Liver (tissue), 3 donors: ENCODE measurements around the gene CARS1.

Source experiments
- EGR1 ChIP-seq, 2 donors: IDR thresholded peaks; 2 replicates each; pipeline ENCODE4 v1.6.1; 2016 to 2018; ENCODE audit warnings: antibody characterized with exemption in 2 of 2, low read depth in 2 of 2
- GABPA ChIP-seq, 2 donors: IDR thresholded peaks in 1 of 2; conservative IDR thresholded peaks in 1 of 2; 2 replicates each; pipeline ENCODE4 v1.6.1; 2016; ENCODE audit warnings: antibody characterized with exemption in 2 of 2, mild to moderate bottlenecking in 1 of 2, moderate library complexity in 1 of 2
- HNF4A ChIP-seq, 2 donors: conservative IDR thresholded peaks; 2 replicates each; pipeline ENCODE4 v1.6.1; 2016; ENCODE audit warnings: antibody characterized with exemption in 2 of 2, mild to moderate bottlenecking in 2 of 2
- HNF4G ChIP-seq: IDR thresholded peaks from 2 replicates; pipeline ENCODE4 v1.6.1; 2016; ENCODE audit warnings: antibody characterized with exemption
- SP1 ChIP-seq: IDR thresholded peaks from 2 replicates; pipeline ENCODE4 v1.6.1; 2018; ENCODE audit warnings: antibody characterized with exemption, mild to moderate bottlenecking
- TAF1 ChIP-seq: conservative IDR thresholded peaks from 2 replicates; pipeline ENCODE4 v1.6.1; 2016; ENCODE audit warnings: antibody characterized with exemption, mild to moderate bottlenecking
- YY1 ChIP-seq: IDR thresholded peaks from 2 replicates; pipeline ENCODE4 v1.6.1; 2016; ENCODE audit warnings: antibody characterized with exemption, mild to moderate bottlenecking
- TF ChIP-seq, protein P1 (sequence below): IDR thresholded peaks from 2 replicates; pipeline ENCODE4 v1.6.1; 2016; ENCODE audit warnings: antibody characterized with exemption
- TF ChIP-seq, protein P2 (sequence below): fragments of 150-350 bp; IDR thresholded peaks from 2 replicates; pipeline ENCODE4 v1.5.1; 2017; ENCODE audit warnings: improper control_type of control experiment, low read depth, low read length; ENCODE audit not compliant: missing input control
- TF ChIP-seq, protein P3 (sequence below): IDR thresholded peaks from 2 replicates; pipeline ENCODE4 v1.6.1; 2016; ENCODE audit warnings: antibody characterized with exemption, mild to moderate bottlenecking
- TF ChIP-seq, protein P4 (sequence below): IDR thresholded peaks from 2 replicates; pipeline ENCODE4 v1.6.1; 2016; ENCODE audit warnings: antibody characterized with exemption
- donor health status: healthy.
- donor health status: healthy.

DNA sequence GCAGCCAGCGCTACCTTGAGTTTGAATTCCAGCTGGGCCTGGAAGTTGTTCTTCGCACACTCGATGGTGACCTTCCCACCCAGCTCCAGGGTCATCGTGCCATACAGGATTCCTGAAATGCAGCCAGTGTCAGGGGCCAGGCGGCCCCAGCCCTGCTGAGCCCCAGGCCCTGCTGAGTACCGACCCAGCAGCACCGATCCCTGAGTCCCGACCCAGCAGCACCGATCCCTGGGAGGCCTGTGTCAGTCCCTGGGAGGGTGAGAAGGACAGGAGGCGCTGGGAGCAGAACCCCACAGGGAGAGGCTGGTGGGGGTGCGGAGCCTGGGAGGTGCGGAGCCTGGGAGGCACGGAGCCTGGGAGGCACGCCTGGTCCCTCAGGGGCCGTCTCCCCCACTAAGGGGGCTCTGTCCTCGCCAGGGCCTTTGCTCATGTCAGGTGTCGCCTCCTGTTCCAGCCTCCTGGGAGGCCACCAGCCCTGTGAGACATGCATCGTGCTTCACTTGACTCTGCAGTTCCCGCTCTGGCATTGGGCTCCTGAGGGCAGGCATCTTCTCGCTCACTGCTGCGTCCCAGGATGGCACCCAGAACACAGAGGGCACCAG lies 37.1 kb upstream of the CARS1 start:
- no peak for TF ChIP-seq YY1
- TF ChIP-seq HNF4A (conservative IDR thresholded peaks at IDR 0.05), result no peak
- TF ChIP-seq, protein P1, sequence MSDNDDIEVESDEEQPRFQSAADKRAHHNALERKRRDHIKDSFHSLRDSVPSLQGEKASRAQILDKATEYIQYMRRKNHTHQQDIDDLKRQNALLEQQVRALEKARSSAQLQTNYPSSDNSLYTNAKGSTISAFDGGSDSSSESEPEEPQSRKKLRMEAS, result no peak
- TF ChIP-seq, protein P2, sequence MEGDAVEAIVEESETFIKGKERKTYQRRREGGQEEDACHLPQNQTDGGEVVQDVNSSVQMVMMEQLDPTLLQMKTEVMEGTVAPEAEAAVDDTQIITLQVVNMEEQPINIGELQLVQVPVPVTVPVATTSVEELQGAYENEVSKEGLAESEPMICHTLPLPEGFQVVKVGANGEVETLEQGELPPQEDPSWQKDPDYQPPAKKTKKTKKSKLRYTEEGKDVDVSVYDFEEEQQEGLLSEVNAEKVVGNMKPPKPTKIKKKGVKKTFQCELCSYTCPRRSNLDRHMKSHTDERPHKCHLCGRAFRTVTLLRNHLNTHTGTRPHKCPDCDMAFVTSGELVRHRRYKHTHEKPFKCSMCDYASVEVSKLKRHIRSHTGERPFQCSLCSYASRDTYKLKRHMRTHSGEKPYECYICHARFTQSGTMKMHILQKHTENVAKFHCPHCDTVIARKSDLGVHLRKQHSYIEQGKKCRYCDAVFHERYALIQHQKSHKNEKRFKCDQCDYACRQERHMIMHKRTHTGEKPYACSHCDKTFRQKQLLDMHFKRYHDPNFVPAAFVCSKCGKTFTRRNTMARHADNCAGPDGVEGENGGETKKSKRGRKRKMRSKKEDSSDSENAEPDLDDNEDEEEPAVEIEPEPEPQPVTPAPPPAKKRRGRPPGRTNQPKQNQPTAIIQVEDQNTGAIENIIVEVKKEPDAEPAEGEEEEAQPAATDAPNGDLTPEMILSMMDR, result no peak
- no peak for TF ChIP-seq EGR1 (IDR thresholded peaks at IDR 0.05; ENCODE audit: low read depth in 2 of 2)
- no peak for TF ChIP-seq TAF1
- TF ChIP-seq GABPA (IDR thresholded peaks at IDR 0.05 in 1 of 2, conservative IDR thresholded peaks at IDR 0.05 in 1 of 2), result no peak
- TF ChIP-seq, protein P3, sequence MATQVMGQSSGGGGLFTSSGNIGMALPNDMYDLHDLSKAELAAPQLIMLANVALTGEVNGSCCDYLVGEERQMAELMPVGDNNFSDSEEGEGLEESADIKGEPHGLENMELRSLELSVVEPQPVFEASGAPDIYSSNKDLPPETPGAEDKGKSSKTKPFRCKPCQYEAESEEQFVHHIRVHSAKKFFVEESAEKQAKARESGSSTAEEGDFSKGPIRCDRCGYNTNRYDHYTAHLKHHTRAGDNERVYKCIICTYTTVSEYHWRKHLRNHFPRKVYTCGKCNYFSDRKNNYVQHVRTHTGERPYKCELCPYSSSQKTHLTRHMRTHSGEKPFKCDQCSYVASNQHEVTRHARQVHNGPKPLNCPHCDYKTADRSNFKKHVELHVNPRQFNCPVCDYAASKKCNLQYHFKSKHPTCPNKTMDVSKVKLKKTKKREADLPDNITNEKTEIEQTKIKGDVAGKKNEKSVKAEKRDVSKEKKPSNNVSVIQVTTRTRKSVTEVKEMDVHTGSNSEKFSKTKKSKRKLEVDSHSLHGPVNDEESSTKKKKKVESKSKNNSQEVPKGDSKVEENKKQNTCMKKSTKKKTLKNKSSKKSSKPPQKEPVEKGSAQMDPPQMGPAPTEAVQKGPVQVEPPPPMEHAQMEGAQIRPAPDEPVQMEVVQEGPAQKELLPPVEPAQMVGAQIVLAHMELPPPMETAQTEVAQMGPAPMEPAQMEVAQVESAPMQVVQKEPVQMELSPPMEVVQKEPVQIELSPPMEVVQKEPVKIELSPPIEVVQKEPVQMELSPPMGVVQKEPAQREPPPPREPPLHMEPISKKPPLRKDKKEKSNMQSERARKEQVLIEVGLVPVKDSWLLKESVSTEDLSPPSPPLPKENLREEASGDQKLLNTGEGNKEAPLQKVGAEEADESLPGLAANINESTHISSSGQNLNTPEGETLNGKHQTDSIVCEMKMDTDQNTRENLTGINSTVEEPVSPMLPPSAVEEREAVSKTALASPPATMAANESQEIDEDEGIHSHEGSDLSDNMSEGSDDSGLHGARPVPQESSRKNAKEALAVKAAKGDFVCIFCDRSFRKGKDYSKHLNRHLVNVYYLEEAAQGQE, result no peak
- TF ChIP-seq, protein P4, sequence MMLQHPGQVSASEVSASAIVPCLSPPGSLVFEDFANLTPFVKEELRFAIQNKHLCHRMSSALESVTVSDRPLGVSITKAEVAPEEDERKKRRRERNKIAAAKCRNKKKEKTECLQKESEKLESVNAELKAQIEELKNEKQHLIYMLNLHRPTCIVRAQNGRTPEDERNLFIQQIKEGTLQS, result no peak
- no peak for TF ChIP-seq SP1
- TF ChIP-seq HNF4G, result no peak
